Upper lobe of left lung (tissue), 4 donors: ENCODE measurements around the gene CKAP2.

Source experiments
- POLR2A ChIP-seq, 4 donors: fragments of 450-650 bp; IDR thresholded peaks; one replicate each; pipeline ENCODE4 v1.5.1; 2016 to 2017; ENCODE audit warnings: antibody characterized with exemption in 4 of 4, mild to moderate bottlenecking in 2 of 4
- POLR2AphosphoS5 ChIP-seq, 2 donors: sonication (generic); formaldehyde crosslinking; IDR thresholded peaks; one replicate each; pipeline ENCODE4 v1.5.1; 2017; ENCODE audit warnings: antibody characterized with exemption in 2 of 2
- TF ChIP-seq, protein P1 (sequence below), 6 experiments: fragments of 450-650 bp in 4 of 6; fragments of 200-600 bp in 2 of 6; sonication (generic) in 2 of 6; IDR thresholded peaks; one replicate each; pipeline ENCODE4 v1.5.1; 2016 to 2019; ENCODE audit warnings: antibody characterized with exemption in 6 of 6

DNA sequence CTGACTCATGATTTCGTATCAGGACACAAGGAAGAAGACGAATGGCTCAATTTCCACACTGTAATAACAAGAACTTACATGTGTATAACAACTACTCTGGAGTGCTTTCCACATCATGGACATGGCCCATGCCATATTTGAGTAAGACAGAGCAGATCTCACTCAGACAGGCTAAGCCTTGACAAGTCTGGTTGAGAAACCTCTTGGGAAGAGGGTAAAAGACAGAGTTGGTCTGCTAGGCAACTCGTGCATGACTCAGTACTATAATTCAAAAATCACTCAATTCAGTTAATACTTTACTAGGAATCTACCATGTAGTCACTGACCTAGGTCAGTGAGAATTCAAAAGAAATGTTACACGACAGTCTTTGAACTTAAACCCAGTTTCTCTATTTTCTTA is 43.6 kb upstream of the CKAP2 start:
- TF ChIP-seq, protein P1, sequence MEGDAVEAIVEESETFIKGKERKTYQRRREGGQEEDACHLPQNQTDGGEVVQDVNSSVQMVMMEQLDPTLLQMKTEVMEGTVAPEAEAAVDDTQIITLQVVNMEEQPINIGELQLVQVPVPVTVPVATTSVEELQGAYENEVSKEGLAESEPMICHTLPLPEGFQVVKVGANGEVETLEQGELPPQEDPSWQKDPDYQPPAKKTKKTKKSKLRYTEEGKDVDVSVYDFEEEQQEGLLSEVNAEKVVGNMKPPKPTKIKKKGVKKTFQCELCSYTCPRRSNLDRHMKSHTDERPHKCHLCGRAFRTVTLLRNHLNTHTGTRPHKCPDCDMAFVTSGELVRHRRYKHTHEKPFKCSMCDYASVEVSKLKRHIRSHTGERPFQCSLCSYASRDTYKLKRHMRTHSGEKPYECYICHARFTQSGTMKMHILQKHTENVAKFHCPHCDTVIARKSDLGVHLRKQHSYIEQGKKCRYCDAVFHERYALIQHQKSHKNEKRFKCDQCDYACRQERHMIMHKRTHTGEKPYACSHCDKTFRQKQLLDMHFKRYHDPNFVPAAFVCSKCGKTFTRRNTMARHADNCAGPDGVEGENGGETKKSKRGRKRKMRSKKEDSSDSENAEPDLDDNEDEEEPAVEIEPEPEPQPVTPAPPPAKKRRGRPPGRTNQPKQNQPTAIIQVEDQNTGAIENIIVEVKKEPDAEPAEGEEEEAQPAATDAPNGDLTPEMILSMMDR (IDR thresholded peaks at IDR 0.05) = no peak
- TF ChIP-seq POLR2A (IDR thresholded peaks at IDR 0.05) (no peak), POLR2AphosphoS5 (IDR thresholded peaks at IDR 0.05) (no peak)
